Measurements from ENCODE around the gene DENND6A. TPM values are rescaled to one million over a fixed set of nuclear protein-coding genes. Genes with fewer than 3 reads are reported as not detected.

DENND6A gene
- total RNA-seq, 4 donors from 2014 or later, result 9.4 to 29.7 (median 18.9) TPM

DNA sequence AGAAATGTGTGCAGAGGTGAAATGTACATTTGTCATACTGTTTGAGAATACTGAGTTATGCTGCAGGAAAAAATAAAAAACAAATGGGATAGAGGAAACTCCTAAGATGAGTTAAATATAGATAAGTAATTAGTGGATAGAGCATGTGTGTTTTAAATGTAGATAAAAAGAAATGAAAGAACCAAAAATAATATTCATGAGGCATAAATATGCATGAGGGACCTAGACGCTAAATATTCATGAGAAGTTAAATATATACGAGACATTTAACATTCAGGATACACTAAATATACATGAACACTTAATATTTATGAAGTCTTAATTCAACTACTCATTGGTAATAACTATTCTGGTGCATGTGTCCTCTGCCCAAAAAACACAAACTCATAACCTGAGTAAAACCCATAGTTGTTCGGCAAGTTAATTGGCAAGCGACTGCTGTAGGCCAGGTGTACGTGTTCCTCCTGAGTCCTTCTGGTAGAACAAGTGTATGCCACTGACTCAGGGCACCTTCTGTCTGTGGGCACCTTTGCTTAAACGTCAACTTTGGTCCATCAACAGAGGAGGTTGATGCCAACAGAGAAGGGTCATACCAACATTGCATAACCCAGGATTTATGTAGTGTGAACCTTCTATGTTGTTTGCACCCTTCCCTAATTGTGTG, 24.5 kb upstream of the DENND6A start:
- no peaks in the 10 kb centered on the region for H3K36me3 ChIP-seq
- H3K4me1 ChIP-seq, result no peaks in the 10 kb centered on the region
- H3K27ac ChIP-seq, result no peak overlapping the region
- H3K9me3 ChIP-seq, result no peaks in the 10 kb centered on the region
- intact Hi-C loops (cut with DNase I; ENCODE audit: low total_unique reads) (no loop called here), in situ Hi-C loops (cut with MboI; ENCODE audit: low pct_ligation_motif_present in 1 of 4, low pct_unique_long_range_greater_than_20kb in 1 of 4, low sequenced_read_pairs in 3 of 4) (no loop called here)
- no peak for DNase-seq
- no peak overlapping the region for H3K4me3 ChIP-seq
- WGBS, 2 donors (ENCODE audit: low coverage in 1 of 2), result 90 to 93% methylated on average over 6 of the region's 6 CpGs
- H3K27me3 ChIP-seq, result no peaks in the 10 kb centered on the region
- no peak for TF ChIP-seq EP300 (IDR thresholded peaks at IDR 0.05; ENCODE audit: low read depth)
- TF ChIP-seq POLR2AphosphoS5 (IDR thresholded peaks at IDR 0.05), result no peak
- TF ChIP-seq POLR2A (IDR thresholded peaks at IDR 0.05), result no peak
- TF ChIP-seq, protein P1, sequence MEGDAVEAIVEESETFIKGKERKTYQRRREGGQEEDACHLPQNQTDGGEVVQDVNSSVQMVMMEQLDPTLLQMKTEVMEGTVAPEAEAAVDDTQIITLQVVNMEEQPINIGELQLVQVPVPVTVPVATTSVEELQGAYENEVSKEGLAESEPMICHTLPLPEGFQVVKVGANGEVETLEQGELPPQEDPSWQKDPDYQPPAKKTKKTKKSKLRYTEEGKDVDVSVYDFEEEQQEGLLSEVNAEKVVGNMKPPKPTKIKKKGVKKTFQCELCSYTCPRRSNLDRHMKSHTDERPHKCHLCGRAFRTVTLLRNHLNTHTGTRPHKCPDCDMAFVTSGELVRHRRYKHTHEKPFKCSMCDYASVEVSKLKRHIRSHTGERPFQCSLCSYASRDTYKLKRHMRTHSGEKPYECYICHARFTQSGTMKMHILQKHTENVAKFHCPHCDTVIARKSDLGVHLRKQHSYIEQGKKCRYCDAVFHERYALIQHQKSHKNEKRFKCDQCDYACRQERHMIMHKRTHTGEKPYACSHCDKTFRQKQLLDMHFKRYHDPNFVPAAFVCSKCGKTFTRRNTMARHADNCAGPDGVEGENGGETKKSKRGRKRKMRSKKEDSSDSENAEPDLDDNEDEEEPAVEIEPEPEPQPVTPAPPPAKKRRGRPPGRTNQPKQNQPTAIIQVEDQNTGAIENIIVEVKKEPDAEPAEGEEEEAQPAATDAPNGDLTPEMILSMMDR (IDR thresholded peaks at IDR 0.05), result no peak

DNA sequence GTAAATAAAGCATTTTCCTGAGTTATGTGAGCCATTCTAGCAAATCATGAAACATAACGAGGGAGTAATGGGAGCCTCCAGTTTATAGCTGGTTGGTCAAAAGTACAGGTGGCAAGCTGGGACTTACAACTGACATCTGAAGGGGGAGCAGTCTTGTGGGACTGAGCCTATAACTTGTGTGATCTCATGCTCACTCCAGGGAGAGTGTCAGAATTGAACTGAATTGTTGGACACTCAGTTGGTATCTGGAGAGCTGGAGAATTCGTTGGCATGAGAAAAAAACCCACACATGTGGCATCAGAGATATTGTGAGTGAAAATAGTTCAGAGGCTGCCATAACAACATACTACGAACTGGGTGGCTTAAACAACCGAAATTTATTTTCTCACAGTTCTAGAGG, 22.8 kb upstream of the DENND6A start:
- intact Hi-C loops (cut with DNase I; ENCODE audit: low total_unique reads) (no loop called here), in situ Hi-C loops (cut with MboI; ENCODE audit: low pct_ligation_motif_present in 1 of 4, low pct_unique_long_range_greater_than_20kb in 1 of 4, low sequenced_read_pairs in 3 of 4) (no loop called here)

DNA sequence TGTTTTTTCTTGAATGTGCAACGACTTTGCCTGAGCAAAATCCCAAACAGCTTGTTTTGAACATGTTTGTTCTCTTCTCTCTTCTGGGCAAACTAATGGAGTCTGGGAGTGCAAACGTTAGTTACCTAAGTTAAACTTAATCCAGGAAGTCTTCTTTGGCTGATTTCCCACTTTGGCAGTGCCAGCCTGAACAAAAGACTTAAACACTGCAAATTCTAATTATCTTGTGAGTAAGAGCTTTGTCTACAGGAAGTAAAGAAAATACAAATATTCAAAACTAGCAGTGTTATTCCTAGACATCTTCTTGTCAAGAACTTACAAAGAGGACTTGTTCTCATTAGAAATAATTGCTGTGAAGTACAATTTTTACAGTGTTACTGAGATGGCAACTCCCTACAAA, 16.7 kb upstream of the DENND6A start:
- 12 to 17% methylated on average over 2 of the region's 2 CpGs for WGBS, 2 donors (ENCODE audit: low coverage in 1 of 2)
- Histone ChIP-seq H3K9me3 (no peaks in the 10 kb centered on the region), H3K27ac (peak overlapping the region in 1 of 4 donors; percentile 33), H3K27me3 (no peaks in the 10 kb centered on the region), H3K4me3 (no peak overlapping the region), H3K36me3 (no peaks in the 10 kb centered on the region), H3K4me1 (peaks cover 0 to 10% (median 0%) of the 10 kb centered on the region in 4 donors)
- DNase-seq, result no peak
- in situ Hi-C loops (cut with MboI; ENCODE audit: low pct_ligation_motif_present in 1 of 4, low pct_unique_long_range_greater_than_20kb in 1 of 4, low sequenced_read_pairs in 3 of 4) (no loop called here), intact Hi-C loops (cut with DNase I; ENCODE audit: low total_unique reads) (no loop called here)
- TF ChIP-seq POLR2A (IDR thresholded peaks at IDR 0.05), result no peak
- TF ChIP-seq POLR2AphosphoS5 (IDR thresholded peaks at IDR 0.05), result no peak
- TF ChIP-seq, protein P1 (IDR thresholded peaks at IDR 0.05), result no peak

More for the DNA sequence above, 22.8 kb upstream of the DENND6A start:
- Histone ChIP-seq H3K27ac (no peak overlapping the region), H3K4me1 (no peaks in the 10 kb centered on the region), H3K27me3 (no peaks in the 10 kb centered on the region), H3K4me3 (no peak overlapping the region), H3K36me3 (no peaks in the 10 kb centered on the region), H3K9me3 (no peaks in the 10 kb centered on the region)
- no peak for DNase-seq
- no peak for TF ChIP-seq POLR2AphosphoS5 (IDR thresholded peaks at IDR 0.05)
- TF ChIP-seq EP300 (IDR thresholded peaks at IDR 0.05; ENCODE audit: low read depth), result no peak
- TF ChIP-seq, protein P1 (IDR thresholded peaks at IDR 0.05), result no peak
- TF ChIP-seq POLR2A (IDR thresholded peaks at IDR 0.05), result no peak
- 69 to 78% methylated on average over 4 of the region's 4 CpGs for WGBS, 2 donors (ENCODE audit: low coverage in 1 of 2)

DNA sequence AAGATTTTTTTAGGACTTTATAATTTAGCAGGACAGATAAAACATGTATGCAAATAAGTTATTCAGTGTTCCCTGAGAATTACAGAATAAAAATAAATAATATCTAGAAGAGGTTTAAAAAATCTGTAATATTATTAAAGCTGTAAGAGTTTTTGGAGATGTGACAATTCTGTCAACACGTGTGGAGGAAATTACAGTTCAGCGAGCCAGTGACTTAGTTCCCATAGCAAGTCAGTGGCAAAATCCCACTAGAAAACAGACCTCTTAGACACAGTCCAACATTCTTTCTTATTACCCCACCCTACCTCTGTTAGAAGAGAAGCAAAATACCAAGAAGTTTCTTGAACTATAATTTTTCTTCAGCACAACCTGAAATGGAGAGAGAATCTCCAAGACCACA, 16.2 kb upstream of the DENND6A start:
- H3K27ac ChIP-seq, result peak overlapping the region in 1 of 4 donors; percentile 33
- no peaks in the 10 kb centered on the region for H3K9me3 ChIP-seq
- in situ Hi-C loops (cut with MboI; ENCODE audit: low pct_ligation_motif_present in 1 of 4, low pct_unique_long_range_greater_than_20kb in 1 of 4, low sequenced_read_pairs in 3 of 4), result no loop called here
- no peak for TF ChIP-seq EP300 (IDR thresholded peaks at IDR 0.05; ENCODE audit: low read depth)
- TF ChIP-seq POLR2A (IDR thresholded peaks at IDR 0.05), result no peak
- TF ChIP-seq, protein P1 (IDR thresholded peaks at IDR 0.05), result no peak
- no peak for TF ChIP-seq POLR2AphosphoS5 (IDR thresholded peaks at IDR 0.05)
- intact Hi-C loops (cut with DNase I; ENCODE audit: low total_unique reads), result no loop called here
- DNase-seq, result no peak
- H3K36me3 ChIP-seq, result no peaks in the 10 kb centered on the region
- H3K27me3 ChIP-seq, result no peaks in the 10 kb centered on the region
- 44 to 61% methylated on average over 2 of the region's 2 CpGs for WGBS, 2 donors (ENCODE audit: low coverage in 1 of 2)
- H3K4me1 ChIP-seq, result peaks cover 0 to 10% (median 0%) of the 10 kb centered on the region in 4 donors
- H3K4me3 ChIP-seq, result no peak overlapping the region
